ENCODE measurements around the gene NPFFR1. TPM values are rescaled to one million over a fixed set of nuclear protein-coding genes. Genes with fewer than 3 reads are reported as not detected.

NPFFR1 gene
- total RNA-seq, 1 experiment from 2014 or later, result 0.05 TPM

DNA sequence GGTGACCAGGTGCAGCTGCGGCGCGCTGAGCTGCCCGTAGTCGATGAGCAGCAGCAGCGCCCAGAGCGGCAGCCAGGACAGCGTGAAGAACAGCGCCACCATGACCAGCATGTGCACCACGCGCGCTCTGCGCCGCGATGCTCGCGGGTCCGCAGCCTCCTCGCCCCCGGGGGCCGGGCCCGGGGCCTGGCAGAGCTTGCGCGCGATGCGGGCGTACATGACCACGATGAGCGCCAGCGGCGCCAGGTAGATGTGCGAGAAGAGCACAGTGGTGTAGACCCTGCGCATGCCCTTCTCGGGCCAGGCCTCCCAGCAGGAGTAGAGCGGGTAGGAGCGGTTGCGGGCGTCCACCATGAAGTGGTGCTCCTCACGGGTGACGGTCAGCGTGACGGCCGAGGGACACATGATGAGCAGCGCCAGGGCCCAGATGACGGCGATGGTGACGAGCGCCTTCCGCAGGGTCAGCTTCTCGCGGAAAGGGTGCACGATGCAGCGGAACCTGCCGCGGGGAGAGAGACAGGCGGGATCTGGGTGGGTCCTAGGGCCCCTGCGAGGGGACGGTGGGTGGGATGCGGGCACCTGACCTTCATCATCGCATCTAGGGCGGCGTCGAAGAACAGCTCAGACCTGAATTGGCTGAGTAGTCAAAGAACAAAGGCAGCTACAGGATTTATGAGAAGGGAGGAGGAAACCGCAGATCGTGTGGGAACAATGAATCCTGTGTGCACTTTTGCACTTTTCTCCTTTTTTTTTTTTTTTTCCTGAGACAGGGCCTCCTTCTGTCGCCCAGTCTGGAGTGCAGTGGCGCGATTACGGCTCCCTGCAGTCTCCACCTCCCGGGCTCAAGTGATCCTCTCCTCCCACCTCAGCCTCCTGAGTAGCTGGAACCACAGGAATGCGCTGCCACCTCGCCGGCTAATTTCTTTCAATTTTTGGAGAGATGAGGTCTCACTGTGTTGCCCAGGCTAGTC lies 28.2 kb downstream of the NPFFR1 start:
- in situ Hi-C loops (cut with HindIII; ENCODE audit: low pct_unique_long_range_greater_than_20kb, low sequenced_read_pairs) (no loop called here), intact Hi-C loops (cut with micrococcal nuclease; ENCODE audit: unreplicated experiment) (no loop called here)
- DNase-seq (ENCODE audit: low read depth, low spot score) (no peak), ATAC-seq (peak; percentile 46; the same call in 1 of the 2 replicates)
- H3K27me3 ChIP-seq (ENCODE audit: control insufficient read depth, insufficient read depth, low read length), result no peaks in the 10 kb centered on the region
- no peak overlapping the region for H3K4me3 ChIP-seq (ENCODE audit: low read depth in 2 of 2, low read length in 2 of 2)
- peaks cover 40% of the 10 kb centered on the region for H3K4me1 ChIP-seq (ENCODE audit: control insufficient read depth, insufficient read depth, low read length)
- CTCF ChIA-PET, result interaction anchor here (1.2 kb wide), 1 partner anchor 10 kb away, joined by 3 read pairs; no protein-coding TSS in a partner anchor
- H3K9me3 ChIP-seq (ENCODE audit: control insufficient read depth, insufficient read depth, low read depth, low read length), result no peaks in the 10 kb centered on the region
- H3K36me3 ChIP-seq (ENCODE audit: control insufficient read depth, insufficient read depth, low read length), result no peaks in the 10 kb centered on the region
- TF ChIP-seq POLR2AphosphoS5 (IDR thresholded peaks at IDR 0.05; ENCODE audit: low read depth, low read length) (no peak), TCF7L2 (IDR thresholded peaks at IDR 0.05; ENCODE audit: low read depth, low read length) (peak; percentile 80), SIN3A (IDR thresholded peaks at IDR 0.05; ENCODE audit: borderline replicate concordance, insufficient read depth, low read depth, low read length) (no peak)
- TF ChIP-seq, protein P1, sequence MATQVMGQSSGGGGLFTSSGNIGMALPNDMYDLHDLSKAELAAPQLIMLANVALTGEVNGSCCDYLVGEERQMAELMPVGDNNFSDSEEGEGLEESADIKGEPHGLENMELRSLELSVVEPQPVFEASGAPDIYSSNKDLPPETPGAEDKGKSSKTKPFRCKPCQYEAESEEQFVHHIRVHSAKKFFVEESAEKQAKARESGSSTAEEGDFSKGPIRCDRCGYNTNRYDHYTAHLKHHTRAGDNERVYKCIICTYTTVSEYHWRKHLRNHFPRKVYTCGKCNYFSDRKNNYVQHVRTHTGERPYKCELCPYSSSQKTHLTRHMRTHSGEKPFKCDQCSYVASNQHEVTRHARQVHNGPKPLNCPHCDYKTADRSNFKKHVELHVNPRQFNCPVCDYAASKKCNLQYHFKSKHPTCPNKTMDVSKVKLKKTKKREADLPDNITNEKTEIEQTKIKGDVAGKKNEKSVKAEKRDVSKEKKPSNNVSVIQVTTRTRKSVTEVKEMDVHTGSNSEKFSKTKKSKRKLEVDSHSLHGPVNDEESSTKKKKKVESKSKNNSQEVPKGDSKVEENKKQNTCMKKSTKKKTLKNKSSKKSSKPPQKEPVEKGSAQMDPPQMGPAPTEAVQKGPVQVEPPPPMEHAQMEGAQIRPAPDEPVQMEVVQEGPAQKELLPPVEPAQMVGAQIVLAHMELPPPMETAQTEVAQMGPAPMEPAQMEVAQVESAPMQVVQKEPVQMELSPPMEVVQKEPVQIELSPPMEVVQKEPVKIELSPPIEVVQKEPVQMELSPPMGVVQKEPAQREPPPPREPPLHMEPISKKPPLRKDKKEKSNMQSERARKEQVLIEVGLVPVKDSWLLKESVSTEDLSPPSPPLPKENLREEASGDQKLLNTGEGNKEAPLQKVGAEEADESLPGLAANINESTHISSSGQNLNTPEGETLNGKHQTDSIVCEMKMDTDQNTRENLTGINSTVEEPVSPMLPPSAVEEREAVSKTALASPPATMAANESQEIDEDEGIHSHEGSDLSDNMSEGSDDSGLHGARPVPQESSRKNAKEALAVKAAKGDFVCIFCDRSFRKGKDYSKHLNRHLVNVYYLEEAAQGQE (IDR thresholded peaks at IDR 0.05; ENCODE audit: insufficient read depth in 1 of 2, low read depth in 2 of 2, low read length in 1 of 2), result no peak
- TF ChIP-seq, protein P2, sequence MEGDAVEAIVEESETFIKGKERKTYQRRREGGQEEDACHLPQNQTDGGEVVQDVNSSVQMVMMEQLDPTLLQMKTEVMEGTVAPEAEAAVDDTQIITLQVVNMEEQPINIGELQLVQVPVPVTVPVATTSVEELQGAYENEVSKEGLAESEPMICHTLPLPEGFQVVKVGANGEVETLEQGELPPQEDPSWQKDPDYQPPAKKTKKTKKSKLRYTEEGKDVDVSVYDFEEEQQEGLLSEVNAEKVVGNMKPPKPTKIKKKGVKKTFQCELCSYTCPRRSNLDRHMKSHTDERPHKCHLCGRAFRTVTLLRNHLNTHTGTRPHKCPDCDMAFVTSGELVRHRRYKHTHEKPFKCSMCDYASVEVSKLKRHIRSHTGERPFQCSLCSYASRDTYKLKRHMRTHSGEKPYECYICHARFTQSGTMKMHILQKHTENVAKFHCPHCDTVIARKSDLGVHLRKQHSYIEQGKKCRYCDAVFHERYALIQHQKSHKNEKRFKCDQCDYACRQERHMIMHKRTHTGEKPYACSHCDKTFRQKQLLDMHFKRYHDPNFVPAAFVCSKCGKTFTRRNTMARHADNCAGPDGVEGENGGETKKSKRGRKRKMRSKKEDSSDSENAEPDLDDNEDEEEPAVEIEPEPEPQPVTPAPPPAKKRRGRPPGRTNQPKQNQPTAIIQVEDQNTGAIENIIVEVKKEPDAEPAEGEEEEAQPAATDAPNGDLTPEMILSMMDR (IDR thresholded peaks at IDR 0.05), result no peak
- H3K27ac ChIP-seq (ENCODE audit: low read length), result peak overlapping the region; percentile 44
- POLR2A ChIA-PET, result interaction anchor here (0.6 kb wide), 1 partner anchor 260 kb away, joined by 8 read pairs; no protein-coding TSS in a partner anchor
- no TSS peak for BruUV-seq (replicated peaks)

DNA sequence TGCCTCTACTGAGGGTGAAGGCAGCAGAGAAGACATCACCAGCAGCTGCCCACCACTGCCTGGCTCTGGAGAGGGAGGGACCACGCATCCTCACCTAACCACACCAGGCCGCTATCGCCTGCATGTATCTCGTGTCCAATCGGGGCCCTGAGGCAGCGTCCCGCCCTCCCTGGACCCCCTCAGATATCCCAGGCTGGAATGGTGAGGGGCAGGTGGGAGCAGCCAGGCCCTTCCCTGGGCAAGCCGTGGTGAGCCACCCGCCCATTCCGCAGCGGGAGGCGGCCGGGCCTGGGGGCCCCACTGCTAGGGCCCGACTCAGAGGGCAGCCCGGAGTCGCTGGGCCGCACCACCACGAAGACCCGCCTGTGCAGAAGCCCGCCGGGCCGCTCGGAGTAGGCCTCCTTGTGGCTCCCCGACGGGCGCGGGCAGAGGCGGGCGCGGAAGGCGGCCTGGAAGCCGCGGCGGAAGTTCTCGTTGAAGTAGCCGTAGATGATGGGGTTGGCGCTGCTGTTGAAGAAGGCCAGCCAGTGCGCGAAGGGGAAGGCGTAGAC lies 29.0 kb downstream of the NPFFR1 start:
- no peak for DNase-seq (ENCODE audit: low read depth, low spot score)
- intact Hi-C loops (cut with micrococcal nuclease; ENCODE audit: unreplicated experiment), result no loop called here
- Histone ChIP-seq H3K27me3 (ENCODE audit: control insufficient read depth, insufficient read depth, low read length) (no peaks in the 10 kb centered on the region), H3K36me3 (ENCODE audit: control insufficient read depth, insufficient read depth, low read length) (no peaks in the 10 kb centered on the region), H3K9me3 (ENCODE audit: control insufficient read depth, insufficient read depth, low read depth, low read length) (no peaks in the 10 kb centered on the region), H3K4me3 (ENCODE audit: low read depth in 2 of 2, low read length in 2 of 2) (no peak overlapping the region), H3K4me1 (ENCODE audit: control insufficient read depth, insufficient read depth, low read length) (peaks cover 37% of the 10 kb centered on the region), H3K27ac (ENCODE audit: low read length) (no peak overlapping the region)
- TF ChIP-seq, protein P1 (IDR thresholded peaks at IDR 0.05; ENCODE audit: insufficient read depth in 1 of 2, low read depth in 2 of 2, low read length in 1 of 2), result no peak
- TF ChIP-seq, protein P2 (IDR thresholded peaks at IDR 0.05), result no peak
- no peak for TF ChIP-seq SIN3A (IDR thresholded peaks at IDR 0.05; ENCODE audit: borderline replicate concordance, insufficient read depth, low read depth, low read length)
- no peak for TF ChIP-seq POLR2AphosphoS5 (IDR thresholded peaks at IDR 0.05; ENCODE audit: low read depth, low read length)
- no peak for TF ChIP-seq TCF7L2 (IDR thresholded peaks at IDR 0.05; ENCODE audit: low read depth, low read length)
- CTCF ChIA-PET, result interaction anchor here (1.2 kb wide), 1 partner anchor 11 kb away, joined by 3 read pairs; no protein-coding TSS in a partner anchor
- in situ Hi-C loops (cut with HindIII; ENCODE audit: low pct_unique_long_range_greater_than_20kb, low sequenced_read_pairs), result no loop called here
- ATAC-seq, result no peak
- BruUV-seq (replicated peaks), result no TSS peak
- POLR2A ChIA-PET, result no interaction called here

Data from Panc1 (cell line).